Stimulated activated CD8-positive, alpha-beta memory T cell treated with anti-CD3 and anti-CD28 coated beads, Interleukin-12 subunit alpha, Interleukin-12 subunit beta, amount 100 ng/mL, for 4 hours (primary cell): ENCODE results near the gene JMJD8.

Source experiments
- DNase-seq: peaks from one replicate; pipeline ENCODE4 v3.0.0-alpha.2; 2020; ENCODE audit warnings: low read depth

Gene JMJD8

DNA sequence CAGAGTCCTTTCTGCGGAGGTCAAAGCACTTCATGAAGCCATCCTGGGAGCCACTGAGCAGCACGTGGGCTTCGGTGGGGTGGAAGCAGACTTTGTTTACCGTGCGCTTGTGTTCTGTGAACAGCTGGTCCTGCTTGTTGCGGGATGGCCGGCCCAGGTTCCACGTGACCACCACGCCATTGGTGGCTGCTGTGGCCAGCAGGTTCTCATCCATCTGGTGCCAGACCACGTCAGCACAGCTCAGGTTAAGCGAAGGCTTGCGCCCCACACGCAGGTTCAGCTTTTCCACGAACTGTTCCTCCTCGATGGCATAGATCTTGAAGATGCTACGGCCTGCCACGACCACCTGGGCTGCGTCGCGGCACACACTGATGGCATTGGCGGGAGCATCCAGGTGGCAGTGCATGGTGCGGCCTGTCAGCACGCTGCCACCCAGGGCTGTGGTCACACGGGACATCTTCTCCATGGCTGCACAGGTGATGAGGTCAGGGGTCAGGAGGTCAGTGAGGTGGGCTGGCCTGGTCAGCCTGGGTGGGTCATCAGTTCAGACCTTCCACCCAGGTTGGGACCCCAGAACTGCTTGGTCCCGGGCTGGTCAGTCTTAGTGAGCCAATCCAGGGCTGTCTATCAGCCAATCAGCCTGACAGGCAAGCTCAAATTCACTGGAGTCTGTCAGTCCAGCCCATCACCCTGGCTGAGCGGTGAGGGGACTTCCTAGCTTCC is 5.2 kb upstream of the JMJD8 start:
- no peak for DNase-seq

DNA sequence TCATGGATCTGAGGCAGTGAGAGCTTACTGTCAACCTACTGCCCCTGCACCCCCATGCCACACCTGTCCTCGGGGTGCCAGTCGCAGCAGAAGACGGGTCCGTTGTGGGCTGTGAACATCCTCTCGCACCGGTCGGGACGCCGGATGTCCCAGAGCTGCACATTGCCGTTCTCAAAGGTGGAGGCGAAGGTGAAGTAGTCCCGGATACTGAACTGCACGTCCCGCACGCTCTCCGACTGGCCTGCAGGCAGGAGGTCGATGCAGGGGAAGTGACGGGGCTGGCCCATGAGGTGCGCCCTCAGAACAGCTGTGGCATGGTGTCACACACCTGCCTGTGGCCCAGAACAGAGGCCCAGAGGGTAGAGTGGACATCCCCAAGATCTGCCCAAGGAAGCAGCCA is 3.4 kb upstream of the JMJD8 start:
- DNase-seq, result no peak

- DNase-seq, result no peak
These were observed 2.5 kb upstream of the JMJD8 start for GRCh38 chr16:686459-687260.

DNA sequence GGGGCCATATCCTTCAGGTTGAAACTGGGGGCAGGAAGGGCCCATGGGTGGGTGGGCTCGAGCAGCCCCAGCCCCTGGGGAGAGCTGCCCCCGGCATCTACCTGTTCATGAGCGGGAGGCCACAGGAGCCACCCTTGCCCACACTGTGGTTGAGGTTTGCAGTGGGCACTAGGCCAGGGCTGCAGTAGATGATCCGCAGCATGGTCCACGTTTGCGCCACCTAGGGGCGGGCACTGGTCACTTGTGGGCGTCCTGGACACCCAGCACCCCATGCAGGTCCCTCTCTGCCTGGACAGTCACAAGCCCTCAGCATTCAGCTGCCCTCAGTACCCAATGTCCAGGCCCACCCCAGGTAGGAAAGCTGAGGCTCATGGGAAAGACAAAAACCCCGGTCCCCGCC is 1.8 kb upstream of the JMJD8 start:
- no peak for DNase-seq

- no peak for DNase-seq
These were observed 995 bp upstream of the JMJD8 start for GRCh38 chr16:684961-685696.

- DNase-seq, result no peak
These were observed 601 bp downstream of the JMJD8 start for GRCh38 chr16:683396-684070.

DNA sequence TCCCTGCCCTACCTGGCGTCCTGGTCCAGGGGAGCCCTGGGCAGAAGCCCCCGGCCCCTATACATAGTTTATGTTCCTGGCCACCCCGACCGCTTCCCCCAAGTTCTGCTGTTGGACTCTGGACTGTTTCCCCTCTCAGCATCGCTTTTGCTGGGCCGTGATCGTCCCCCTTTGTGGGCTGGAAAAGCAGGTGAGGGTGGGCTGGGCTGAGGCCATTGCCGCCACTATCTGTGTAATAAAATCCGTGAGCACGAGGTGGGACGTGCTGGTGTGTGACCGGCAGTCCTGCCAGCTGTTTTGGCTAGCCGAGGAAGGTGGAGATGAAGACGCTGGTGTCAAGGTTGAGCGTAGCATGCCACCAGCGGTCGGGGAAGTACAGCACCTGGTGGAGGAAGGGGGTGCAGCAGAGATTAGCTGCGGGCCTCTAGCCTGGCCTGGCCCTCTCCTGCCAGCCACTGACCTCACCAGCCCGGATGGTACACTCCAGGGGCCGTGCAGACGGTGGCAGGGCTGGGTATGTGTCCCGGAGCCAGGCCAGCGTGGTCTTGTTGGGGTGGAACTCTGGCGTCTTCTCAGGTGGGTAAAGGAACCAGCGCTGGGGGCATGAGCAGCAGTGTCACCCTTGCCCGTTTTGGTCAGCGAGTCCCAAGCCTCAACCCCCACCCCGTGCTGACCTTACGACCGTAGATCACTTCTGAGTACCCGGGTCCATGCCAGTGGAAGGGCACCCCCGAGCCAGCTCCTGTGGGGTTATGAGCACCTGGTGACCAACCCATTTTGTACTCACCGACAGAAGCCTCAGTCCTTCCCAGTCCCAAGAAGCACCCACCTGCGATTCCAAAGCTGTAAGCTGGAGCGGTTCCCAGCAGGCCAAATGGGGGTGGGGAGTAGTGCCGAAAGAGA is 1.4 kb downstream of the JMJD8 start:
- DNase-seq, result no peak

- DNase-seq, result no peak
These were observed 2.2 kb downstream of the JMJD8 start for GRCh38 chr16:681746-682427.

DNA sequence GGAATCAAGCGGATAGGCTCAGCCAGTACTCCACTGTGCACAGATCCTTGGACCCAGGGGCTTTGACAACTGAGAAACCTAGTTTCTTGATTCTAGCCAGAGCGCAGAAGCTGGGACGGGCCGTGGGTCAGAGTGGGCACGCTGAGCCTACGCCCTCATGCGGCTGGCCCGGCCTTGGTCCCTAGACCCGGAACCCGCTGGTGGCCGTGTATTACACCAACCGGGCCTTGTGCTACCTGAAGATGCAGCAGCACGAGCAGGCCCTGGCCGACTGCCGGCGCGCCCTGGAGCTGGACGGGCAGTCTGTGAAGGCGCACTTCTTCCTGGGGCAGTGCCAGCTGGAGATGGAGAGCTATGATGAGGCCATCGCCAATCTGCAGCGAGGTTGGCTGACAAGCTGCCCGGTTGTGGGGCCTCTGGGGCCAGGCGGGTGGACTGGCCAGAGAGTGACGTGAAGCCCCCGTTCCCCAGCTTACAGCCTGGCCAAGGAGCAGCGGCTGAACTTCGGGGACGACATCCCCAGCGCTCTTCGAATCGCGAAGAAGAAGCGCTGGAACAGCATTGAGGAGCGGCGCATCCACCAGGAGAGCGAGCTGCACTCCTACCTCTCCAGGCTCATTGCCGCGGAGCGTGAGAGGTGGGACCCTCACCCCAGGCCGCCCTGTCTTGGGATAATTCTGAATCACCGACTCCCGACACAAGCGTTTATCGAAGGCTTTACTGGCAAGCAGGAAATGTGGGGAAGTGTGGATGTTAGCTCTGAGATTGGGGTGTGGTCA is 3.0 kb downstream of the JMJD8 start:
- no peak for DNase-seq

GRCh38 chr16:680625-680945 is 3.5 kb downstream of the JMJD8 start:
- DNase-seq, result no peak

- DNase-seq, result peak; percentile 84
These were observed 4.1 kb downstream of the JMJD8 start, which contains the start of gene STUB1 for GRCh38 chr16:679814-680624. Gene STUB1 (plus strand): TSS chr16:680410. CDS start chr16:680526, 116 bp downstream.

GRCh38 chr16:678858-679813 is 5.0 kb downstream of the JMJD8 start:
- DNase-seq, result peak; percentile 35

- DNase-seq, result no peak
These were observed 5.8 kb downstream of the JMJD8 start for GRCh38 chr16:678209-678857.

- DNase-seq, result no peak
These were observed 6.6 kb downstream of the JMJD8 start for GRCh38 chr16:677316-678190.

DNA sequence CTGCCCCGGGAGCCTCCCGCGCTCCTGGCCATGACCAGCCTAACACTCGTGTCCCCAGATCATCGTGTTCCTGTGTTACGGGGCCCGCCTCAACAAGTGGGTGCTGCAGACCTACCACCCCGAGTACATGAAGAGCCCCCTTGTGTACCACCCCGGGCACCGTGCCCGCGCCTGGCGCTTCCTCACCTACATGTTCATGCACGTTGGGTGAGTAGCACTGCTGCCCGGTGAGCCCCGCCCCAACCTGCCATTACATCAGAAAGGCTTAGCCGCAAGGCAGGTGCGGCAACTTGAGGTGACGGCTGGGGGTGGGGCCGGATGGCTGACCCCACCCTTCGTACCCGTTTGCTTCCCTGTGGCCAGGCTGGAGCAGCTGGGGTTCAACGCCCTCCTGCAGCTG is 7.2 kb downstream of the JMJD8 start:
- DNase-seq, result no peak

DNA sequence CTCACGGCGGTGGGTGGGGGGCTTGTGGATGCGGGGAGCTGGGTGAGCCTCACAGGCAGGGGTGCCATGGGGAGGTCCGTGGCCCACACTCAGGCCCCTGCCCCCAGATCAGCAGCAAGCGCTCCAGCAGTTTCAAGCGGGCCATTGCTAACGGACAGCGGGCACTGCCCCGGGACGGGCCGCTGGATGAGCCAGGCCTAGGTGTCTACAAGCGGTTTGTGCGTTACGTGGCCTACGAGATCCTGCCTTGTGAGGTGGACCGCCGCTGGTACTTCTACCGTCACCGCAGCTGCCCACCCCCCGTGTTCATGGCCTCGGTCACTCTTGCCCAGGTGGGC is 7.6 kb downstream of the JMJD8 start:
- no peak for DNase-seq
